Endometrial microvascular endothelial cells (primary cell): Measurements from ENCODE around the gene MEOX2. TPM values are rescaled to one million over a fixed set of nuclear protein-coding genes. Genes with fewer than 3 reads are reported as not detected.

Source experiments
- in situ Hi-C: cut with HindIII; loops from 2 replicates; pipeline ENCODE4 v1.10.0; 2017; ENCODE audit warnings: low sequenced_read_pairs, low pct_unique_long_range_greater_than_20kb; ENCODE audit errors: inconsistent ontology term
- total RNA-seq: library from RNA; depleted of rRNA; stranded (reverse); fragments of >200 nt; gene quantifications from one replicate; pipeline ENCODE4 v1.2.3, GENCODE V29; 2015; ENCODE audit errors: inconsistent ontology term

The MEOX2 gene
- total RNA-seq = not detected

GRCh38 chr7:15686295-15686956 lies at the start of gene MEOX2:
TSS of gene MEOX2 (minus strand) at chr7:15686683. CDS start at chr7:15686402, 281 bp downstream.
- in situ Hi-C loops = no loop called here

GRCh38 chr7:15729746-15730145 lies 43.3 kb upstream of the MEOX2 start:
- in situ Hi-C loops = no loop called here

- in situ Hi-C loops = no loop called here
Measured at GRCh38 chr7:15725051-15725450, 38.6 kb upstream of the MEOX2 start.

- in situ Hi-C loops = loop anchor here (25.0 kb wide), 1 partner anchor 338 kb away; no protein-coding TSS in a partner anchor
Measured at GRCh38 chr7:15723841-15724240, 37.4 kb upstream of the MEOX2 start.

DNA sequence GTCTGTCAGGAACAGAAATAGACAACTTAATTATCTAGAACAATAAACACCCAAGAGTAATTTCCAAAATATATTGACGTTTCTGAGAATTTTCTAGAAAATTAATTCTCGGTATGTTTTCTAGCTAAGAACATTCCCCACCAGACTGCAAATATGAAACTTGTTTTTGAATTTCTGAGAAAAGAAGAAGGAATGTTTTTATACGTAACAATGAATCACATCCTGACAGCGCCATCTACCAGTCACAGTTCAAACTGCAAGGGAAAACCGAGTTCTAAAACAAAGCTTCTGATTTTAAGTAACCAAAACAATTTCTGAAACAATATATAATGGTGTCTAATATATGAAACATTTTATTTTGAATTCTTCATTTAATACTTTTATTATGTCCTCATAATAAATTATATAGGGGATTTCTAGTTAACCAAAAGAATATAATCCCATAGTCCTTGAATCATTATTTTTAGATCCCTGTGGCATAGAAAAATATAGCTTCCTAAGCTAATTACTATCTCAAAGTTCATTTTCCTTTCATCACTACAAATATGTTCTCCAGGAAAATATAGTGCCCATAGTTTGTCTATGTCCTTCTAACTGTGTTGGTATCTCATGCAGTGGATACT lies 34.5 kb upstream of the MEOX2 start:
- in situ Hi-C loops = loop anchor here (25.0 kb wide), 1 partner anchor 341 kb away; no protein-coding TSS in a partner anchor

DNA sequence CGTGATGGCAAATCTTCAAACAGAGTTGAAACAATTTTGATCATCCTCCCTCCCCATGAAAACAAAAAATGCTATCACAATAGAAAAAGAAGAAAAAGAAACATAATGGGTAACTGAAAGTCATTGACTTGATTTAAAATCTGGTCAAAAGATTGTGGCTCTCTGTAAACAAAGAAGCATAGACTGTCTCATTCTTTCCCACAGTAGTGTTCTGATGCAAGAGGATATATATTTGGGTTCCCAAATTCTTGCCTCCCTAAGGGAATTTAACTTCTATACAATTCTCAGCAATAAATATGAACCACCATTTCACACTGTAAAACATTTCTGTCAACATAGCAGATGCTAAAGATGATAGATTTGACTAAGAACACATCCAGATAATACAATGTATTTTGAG lies 32.8 kb upstream of the MEOX2 start:
- in situ Hi-C loops = loop anchor here (25.0 kb wide), 1 partner anchor 343 kb away; no protein-coding TSS in a partner anchor

- in situ Hi-C loops = loop anchor here (25.0 kb wide), 1 partner anchor 347 kb away; no protein-coding TSS in a partner anchor
Measured at GRCh38 chr7:15715435-15715834, 29.0 kb upstream of the MEOX2 start.

GRCh38 chr7:15709978-15710377 lies 23.5 kb upstream of the MEOX2 start:
- in situ Hi-C loops = loop anchor here (25.0 kb wide), 1 partner anchor 352 kb away; no protein-coding TSS in a partner anchor

DNA sequence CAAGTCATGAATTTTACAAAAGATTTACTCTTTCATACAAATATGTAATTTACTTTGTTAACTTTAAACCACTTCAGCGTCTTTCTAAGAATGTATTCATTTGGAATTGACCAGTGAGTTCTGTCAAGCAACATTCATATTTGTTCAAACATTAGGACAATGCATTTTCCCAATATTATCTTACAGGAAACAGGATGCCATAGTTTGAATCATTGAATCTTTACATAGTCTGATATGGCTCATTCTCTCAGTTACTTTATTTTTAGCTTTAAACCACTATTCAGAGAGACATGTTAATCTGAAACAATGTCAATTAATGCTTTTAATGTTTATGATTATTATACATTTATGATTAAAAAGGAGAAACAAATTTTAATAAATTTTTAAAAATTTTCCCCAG lies 21.1 kb upstream of the MEOX2 start:
- in situ Hi-C loops = loop anchor here (25.0 kb wide), 1 partner anchor 355 kb away; no protein-coding TSS in a partner anchor

GRCh38 chr7:15703732-15704131 lies 17.2 kb upstream of the MEOX2 start:
- in situ Hi-C loops = loop anchor here (25.0 kb wide), 1 partner anchor 359 kb away; no protein-coding TSS in a partner anchor

GRCh38 chr7:15692501-15693020 lies 6.1 kb upstream of the MEOX2 start:
- in situ Hi-C loops = no loop called here

DNA sequence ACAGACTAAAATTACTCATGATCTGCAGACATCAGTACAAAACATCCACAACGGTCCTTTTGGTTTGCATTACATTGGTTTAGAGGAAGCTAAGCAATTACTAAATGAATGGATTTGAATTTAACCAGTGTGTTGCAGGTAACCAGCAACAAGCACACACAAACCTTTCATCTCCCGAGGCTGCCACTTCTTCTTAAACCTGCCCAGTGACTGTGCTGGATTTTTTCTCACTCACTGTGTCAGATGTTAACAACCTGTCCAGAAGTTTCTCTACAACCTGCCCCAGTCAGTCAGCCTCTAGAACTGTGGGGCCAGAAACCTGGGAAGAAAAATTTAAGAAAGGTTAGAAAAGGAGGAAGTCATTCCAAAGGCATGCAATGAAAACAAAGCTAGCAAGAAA lies 2.4 kb upstream of the MEOX2 start:
- in situ Hi-C loops = no loop called here

GRCh38 chr7:15688279-15688626 lies 1.8 kb upstream of the MEOX2 start:
- in situ Hi-C loops = no loop called here

DNA sequence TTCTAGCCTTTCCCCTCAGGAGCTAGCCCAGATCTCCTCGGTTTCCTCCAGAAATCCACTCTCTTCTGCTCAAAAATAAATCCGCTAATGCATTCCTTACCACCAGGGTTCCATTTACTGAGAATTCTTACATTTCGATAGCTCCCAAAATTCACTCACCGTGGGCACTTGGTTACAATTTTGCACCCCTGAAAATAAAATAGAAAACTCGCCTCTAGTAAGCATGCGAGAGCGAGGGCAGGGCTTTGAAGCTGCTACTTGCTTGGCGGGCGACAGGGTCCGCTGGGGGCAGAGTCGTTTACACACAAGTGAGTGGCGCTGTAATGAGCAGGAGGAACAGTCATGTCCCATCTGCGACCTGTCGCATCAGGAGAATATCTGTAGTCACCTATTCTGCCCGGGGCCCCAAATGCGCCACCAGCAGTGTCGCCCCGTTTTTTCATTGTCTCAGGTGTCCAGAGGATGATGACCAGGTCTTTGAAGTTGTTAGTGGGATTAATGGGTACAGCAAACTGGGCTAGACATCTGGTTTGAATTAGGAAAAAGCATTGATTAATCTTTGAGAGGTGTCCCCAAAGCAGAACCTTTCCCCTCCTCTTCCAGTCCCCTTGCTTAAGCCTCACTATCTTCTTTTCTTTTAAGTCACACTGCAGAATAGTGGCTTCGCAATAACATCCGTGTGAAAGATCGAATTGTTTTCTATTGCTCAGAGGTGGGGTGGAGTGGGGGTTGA lies 1.2 kb upstream of the MEOX2 start:
- in situ Hi-C loops = no loop called here

DNA sequence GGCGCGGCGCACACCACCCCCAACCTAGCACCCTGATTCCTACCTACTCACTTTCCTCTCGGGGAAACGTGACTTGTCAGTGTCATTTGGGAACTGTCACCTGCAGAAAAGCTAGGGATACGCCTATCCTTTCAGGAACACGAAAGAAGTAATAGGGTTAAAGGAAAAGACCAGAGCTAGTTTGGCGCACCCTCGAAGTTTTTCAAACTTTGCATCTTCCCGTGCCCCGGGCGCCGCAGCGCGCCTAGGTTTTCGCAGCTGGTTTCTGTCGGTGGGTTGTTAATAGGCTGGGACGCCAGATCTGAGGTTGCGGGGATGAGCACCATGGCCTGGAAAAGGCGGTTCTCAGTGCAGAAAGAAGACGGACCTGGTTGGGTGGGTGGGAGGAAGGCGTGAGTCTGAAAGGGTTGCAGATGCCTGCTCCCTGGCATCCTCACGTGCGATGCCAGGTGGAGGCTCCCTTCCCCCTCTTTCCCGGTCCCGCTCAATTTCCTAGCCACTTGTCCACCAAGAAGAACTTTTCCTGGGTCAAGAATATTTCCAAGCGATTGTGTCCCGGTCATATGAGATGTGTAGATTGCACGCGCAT lies 568 bp upstream of the MEOX2 start:
- in situ Hi-C loops = no loop called here

DNA sequence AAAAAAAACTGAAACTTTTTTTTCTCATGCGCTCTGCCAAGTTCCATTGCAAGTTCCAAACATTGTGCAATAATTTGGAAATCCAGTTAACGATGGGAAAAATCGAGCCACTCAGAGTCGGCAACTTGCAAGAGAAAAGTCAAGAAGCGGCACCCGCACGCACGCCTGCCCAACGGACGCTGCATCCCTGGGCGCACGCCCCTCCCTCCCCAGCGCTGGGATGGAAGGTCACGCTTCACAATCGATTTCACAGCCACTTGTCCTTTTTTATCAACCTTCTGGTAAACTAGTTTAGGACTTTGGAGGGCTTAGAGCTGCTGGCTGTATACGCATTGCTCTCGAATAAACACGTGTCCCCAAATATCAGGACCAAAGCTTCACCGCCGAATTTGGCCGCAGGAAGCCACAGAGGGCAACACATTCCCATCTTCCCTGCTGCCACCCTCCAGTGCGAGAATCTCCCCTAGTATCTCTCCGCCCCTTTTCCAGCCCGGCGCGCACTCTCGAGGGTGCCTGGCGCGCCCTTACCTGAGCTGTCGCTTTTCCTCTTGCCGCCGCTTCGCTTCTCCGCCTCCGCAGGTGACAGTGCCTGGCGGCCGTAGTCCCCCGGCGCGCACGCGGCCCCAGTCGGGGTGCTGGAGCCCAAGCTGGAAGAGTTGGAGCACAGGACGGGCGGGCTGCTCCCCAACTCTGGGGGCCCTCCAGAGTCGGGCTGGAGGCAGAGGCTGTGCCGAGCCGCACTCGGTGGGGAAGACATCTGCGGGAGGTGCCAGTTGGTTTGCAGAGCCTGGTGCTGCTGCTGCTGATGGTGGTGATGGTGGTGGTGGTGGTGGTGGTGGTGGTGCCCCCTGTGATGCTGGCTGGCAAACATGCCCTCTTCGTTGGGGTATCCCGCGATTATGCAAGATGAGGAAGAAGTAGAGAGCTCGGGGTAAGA lies 857 bp downstream of the MEOX2 start:
- in situ Hi-C loops = no loop called here

DNA sequence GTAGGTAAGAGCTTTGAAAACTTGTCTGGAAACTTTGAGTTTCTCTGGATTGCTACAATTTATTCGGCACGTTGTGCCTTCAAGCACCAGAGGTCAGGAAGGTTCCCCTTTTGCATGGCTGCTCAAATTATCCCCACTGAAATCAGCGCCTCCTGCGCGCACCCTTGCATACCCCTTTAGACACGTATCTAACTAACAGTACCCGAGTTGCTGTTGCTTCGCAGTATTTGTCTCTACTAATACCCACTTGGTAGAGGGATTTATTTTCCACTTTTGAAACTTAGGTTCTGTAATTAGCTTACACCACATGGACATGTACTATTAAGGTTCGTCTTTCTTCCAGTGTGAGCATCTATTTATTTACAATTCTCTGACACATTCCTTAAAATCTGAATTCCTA lies 1.6 kb downstream of the MEOX2 start:
- in situ Hi-C loops = no loop called here

- in situ Hi-C loops = no loop called here
Measured at GRCh38 chr7:15684111-15684800, 2.2 kb downstream of the MEOX2 start.
